ENCODE data around the gene LHFPL5. TPM values are rescaled to one million over a fixed set of nuclear protein-coding genes. Genes with fewer than 3 reads are reported as not detected.

Gene LHFPL5
- total RNA-seq, 1 experiment from 2014 or later: 0.71 TPM

- Histone ChIP-seq H3K79me2 (ENCODE audit: insufficient read depth, low read length) (peaks cover 28% of the 10 kb centered on the region), H3K9ac (ENCODE audit: low read length) (no peak overlapping the region), H3K4me3 (replicated peaks in 1 of 2; ENCODE audit: low read depth in 1 of 2, low read length in 2 of 2) (no peak overlapping the region), H3K9me3 (ENCODE audit: control insufficient read depth in 1 of 2, insufficient read depth in 1 of 2, low read depth in 1 of 2, low read length in 2 of 2) (no peaks in the 10 kb centered on the region), H2AFZ (ENCODE audit: low read depth, low read length, poor library complexity, severe bottlenecking) (no peak overlapping the region), H3K4me1 (ENCODE audit: control insufficient read depth in 1 of 2, insufficient read depth in 2 of 2, low read length in 2 of 2) (no peaks in the 10 kb centered on the region), H3K9me2 (ENCODE audit: insufficient read depth) (no peaks in the 10 kb centered on the region), H3K36me3 (ENCODE audit: control insufficient read depth in 1 of 2, insufficient read depth in 2 of 2, low read length in 2 of 2) (peaks cover 23 to 62% of the 10 kb centered on the region in 2 experiments), H3K4me2 (ENCODE audit: low read length) (no peak overlapping the region), H3K27ac (ENCODE audit: low read depth, low read length) (no peak overlapping the region), H4K20me1 (ENCODE audit: insufficient read depth) (no peaks in the 10 kb centered on the region), H3K27me3 (ENCODE audit: insufficient read depth, low read length) (no peaks in the 10 kb centered on the region)
- no TSS peak for BruUV-seq (replicated peaks)
- POLR2A ChIA-PET: no interaction called here
- CTCF ChIA-PET: no interaction called here
- ATAC-seq (no peak), DNase-seq (ENCODE audit: low read depth, low spot score) (no peak)
- TF ChIP-seq EGR1 (IDR thresholded peaks at IDR 0.05; ENCODE audit: low read depth) (no peak), SRF (IDR thresholded peaks at IDR 0.05; ENCODE audit: low read depth) (no peak), CTCF (IDR thresholded peaks at IDR 0.05 in 2 of 3, conservative IDR thresholded peaks at IDR 0.05 in 1 of 3; ENCODE audit: borderline replicate concordance in 1 of 3, insufficient read depth in 1 of 3, low read depth in 2 of 3, low read length in 2 of 3) (no peak), CEBPB (IDR thresholded peaks at IDR 0.05; ENCODE audit: low read depth) (no peak), POLR2A (IDR thresholded peaks at IDR 0.05; ENCODE audit: borderline replicate concordance, extremely low read depth, insufficient read depth, insufficient read length) (no peak), ZFX (IDR thresholded peaks at IDR 0.05) (no peak), EZH2 (IDR thresholded peaks at IDR 0.05) (no peak), RAD21 (IDR thresholded peaks at IDR 0.05; ENCODE audit: low read depth) (no peak), POLR2AphosphoS5 (IDR thresholded peaks at IDR 0.05; ENCODE audit: low read depth, low read length) (no peak), MAX (IDR thresholded peaks at IDR 0.05) (no peak), YY1 (IDR thresholded peaks at IDR 0.05; ENCODE audit: extremely low read depth, insufficient replicate concordance, low read depth, low read length) (no peak), JUND (IDR thresholded peaks at IDR 0.05) (no peak), FOSL1 (IDR thresholded peaks at IDR 0.05; ENCODE audit: low read depth) (no peak), ATF3 (IDR thresholded peaks at IDR 0.05) (no peak), EZH2phosphoT487 (IDR thresholded peaks at IDR 0.05; ENCODE audit: borderline replicate concordance) (no peak), ZNF274 (IDR thresholded peaks at IDR 0.05; ENCODE audit: low read depth, low read length) (no peak), SP1 (IDR thresholded peaks at IDR 0.05; ENCODE audit: low read depth) (no peak), CBX3 (IDR thresholded peaks at IDR 0.05; ENCODE audit: low read depth) (no peak), SIN3A (IDR thresholded peaks at IDR 0.05; ENCODE audit: low read depth) (no peak)
- intact Hi-C loops (cut with micrococcal nuclease): no loop called here
- RAD21 ChIA-PET (ENCODE audit: low non-redundant PET in 1 of 2, low total read pairs in 2 of 2, uncharacterized antibody in 2 of 2, unreplicated experiment in 2 of 2): no interaction called here
These were observed 37.2 kb downstream of the LHFPL5 start for GRCh38 chr6:35842381-35842780.
